ENCODE measurements around the gene BRF1.
A peak's percentile ranks its signal among the peaks of the same experiment; 100 is the strongest.
"Not testable (repeated sequence)": the region's sequence is repeated elsewhere in the genome, so short reads cannot be mapped to it uniquely, and the experiment has no call there.

The BRF1 gene

DNA sequence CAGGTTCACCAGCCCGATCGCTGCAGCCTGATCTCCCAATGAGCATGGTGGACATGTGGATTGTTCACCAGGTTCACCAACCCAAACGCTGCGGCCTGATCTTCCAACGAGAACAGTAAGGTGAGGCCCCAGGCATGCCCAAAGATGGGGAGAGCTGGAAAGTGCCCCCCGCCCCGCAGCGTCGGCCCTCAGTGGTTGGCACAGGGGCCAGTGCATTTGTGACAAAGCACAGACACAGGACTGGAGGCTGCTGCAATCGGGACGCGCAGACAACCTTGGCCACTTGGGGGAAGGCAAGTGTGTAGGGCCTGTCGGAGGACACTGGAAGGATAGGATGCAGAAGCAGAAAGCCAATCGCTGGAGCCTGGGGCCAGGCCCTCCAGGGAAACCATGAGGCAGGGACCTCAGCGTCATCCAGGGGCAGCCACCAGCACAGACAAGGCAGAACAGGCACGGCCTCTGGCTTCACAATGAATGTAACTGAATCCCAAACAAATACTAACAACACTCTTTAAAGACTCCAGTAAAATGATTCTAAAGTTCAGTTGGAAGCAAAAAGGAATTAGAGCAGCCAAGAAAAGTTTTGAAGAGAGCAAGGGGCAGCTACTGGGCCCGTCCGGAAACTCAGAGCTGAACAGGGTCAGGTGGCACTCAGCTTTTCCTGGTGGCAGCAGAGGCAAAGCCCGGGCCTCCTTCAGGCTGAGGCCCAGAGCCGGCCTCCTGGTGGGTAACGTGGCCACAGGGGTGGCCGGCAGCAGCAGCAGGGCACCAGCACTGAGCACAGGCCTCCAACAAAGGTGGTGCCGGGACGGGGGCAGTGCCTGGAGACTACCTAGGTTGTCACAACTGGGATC is 13.3 kb downstream of the BRF1 start:
- no peak for FAIRE-seq

DNA sequence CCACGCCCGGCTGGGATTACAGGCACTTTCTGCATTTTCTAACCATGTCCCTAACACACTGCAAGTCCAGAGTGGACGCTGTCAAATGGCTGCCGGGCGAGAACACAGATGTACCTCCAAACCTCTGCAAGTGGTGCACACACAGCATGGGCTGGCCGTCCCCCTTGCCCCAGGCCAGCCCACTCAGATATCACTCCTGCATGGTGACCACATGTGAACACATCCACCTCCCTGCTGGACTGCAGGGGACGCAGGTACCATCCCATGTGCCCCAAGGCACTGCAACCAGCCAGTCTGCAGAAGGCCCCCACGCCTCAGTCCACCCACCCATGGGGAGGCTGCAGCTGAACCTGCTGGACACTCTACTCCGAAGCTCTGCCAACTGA is 14.0 kb downstream of the BRF1 start:
- FAIRE-seq = no peak

DNA sequence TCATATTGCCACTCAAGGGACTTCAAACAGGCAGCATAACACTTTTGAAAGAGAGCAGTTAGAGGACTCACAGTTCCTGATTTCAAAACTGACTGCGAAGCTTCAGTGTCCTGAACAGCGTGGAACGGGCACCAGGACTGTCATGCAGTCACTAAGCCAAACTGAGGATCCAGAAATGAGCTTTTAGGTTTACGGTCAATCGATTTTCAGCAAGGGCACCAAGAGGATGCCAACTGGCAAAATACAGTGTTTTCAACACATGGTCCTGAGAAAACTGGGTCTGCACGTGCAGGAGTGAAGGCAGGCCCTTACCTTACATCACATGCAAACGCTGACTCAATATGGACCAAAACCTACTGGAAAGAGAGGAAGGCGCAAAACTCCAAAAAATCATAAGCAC is 15.6 kb downstream of the BRF1 start:
- no peak for FAIRE-seq

DNA sequence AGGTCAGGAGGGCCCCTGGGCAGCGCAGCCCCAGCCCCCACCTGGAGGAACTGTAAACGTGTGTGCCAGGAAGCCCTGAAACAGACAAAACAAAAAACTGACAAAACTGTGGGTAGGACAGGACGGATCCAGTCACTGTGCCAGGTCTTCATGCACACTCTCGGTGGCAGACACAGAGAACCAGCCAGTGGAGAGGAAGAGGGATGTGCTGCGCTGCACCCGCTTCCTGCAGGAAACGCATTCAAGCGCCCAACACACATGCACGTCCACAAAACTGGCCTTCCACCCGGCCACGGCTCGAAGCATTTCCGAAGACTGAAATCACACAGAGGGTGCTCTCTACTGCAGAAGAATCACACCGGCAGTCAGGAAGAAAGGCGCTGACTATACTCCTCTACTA is 16.9 kb downstream of the BRF1 start:
- no peak for FAIRE-seq

DNA sequence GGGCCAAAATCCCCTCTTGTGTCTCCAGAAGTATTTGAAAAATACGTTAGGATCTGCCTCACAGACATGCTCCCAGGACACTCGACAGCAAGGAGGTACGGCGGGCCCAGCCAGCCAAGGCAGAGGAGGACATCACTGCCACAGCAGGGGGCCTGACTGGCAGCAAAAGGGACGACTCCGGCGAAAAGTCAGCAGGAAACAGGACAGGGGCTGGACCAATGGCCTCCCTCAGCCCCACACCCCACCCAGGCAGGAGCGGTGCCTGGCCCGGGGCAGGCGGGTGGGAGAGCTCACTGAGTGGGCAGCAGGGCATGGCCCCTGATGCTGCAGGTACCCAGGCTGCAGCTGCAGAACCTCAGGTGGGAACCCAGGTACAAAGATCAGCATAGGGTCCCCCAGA is 17.8 kb downstream of the BRF1 start:
- no peak for FAIRE-seq

DNA sequence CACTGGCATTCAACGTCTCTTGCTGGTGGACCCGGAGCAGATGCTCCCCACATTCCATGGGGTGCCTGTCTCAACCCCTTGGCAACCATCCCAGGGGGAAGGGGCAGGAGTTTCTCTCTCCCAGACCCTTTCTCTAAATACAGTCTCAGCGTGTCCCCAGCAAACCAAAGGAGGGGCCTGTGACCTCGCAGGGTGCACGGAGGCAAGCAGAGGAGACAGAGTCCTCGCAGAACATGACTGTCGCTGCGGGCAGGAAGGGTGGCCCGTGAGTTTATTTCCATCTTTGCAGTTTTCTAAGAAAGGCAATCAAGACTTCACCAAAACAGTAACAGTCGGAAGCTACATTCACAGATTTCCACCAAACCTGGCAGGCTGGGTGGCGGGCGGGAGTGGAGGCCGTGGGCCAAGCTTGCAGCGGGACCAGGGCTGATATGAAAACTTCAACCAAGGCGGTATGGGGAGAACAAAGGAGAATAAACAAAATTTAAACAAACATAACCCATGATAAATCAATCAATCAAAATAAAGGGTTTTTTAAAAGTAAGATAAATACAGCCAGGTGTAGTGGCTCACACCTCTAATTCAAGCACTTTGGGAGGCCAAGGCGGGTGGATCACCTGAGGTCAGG is 18.6 kb downstream of the BRF1 start:
- no peak for FAIRE-seq

DNA sequence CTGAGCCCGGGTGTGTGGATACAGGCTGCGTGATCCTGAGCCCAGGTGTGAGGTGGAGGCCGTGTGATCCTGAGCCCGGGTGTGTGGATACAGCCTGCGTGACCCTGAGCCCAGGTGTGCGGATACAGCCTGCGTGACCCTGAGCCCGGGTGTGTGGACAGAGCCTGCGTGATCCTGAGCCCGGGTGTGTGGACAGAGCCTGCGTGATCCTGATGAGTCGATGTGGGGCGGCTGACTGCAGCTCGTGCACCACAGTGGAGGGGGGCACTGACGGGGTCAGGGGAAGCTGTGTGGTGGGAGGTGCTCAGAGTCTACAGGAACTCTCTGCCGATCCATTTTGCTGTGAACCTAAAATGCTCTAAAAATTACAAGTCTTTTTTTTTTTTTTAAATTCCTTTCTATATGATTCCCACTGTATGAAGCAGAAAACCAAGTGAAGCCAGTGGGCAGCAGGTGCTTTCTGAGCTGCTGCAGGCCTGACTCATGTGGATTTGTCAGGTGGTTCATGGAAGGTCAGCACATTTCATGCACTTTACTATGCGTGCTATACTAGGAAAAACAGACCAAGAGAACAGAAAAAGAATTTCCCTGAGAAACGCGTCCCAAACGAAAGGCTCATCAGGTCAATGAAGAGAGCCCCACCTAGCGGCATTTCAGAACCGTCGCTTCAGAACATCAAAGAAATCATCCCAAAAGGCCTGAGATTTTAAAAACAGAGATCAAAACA is 19.3 kb downstream of the BRF1 start:
- peak; percentile 22 for FAIRE-seq

DNA sequence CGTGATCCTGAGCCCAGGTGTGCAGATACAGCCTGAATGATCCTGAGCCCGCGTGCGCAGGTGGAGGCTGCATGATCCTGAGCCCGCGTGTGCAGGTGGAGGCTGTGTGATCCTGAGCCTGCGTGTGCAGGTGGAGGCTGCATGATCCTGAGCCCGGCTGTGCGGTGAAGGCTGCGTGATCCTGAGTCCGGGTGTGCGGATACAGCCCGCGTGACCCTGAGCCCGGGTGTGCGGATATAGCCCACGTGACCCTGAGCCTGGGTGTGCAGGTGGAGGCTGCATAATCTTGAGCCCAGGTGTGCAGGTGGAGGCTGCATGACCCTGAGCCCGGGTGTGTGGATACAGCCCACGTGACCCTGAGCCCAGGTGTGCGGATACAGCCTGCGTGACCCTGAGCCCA is 20.3 kb downstream of the BRF1 start:
- no peak for FAIRE-seq

DNA sequence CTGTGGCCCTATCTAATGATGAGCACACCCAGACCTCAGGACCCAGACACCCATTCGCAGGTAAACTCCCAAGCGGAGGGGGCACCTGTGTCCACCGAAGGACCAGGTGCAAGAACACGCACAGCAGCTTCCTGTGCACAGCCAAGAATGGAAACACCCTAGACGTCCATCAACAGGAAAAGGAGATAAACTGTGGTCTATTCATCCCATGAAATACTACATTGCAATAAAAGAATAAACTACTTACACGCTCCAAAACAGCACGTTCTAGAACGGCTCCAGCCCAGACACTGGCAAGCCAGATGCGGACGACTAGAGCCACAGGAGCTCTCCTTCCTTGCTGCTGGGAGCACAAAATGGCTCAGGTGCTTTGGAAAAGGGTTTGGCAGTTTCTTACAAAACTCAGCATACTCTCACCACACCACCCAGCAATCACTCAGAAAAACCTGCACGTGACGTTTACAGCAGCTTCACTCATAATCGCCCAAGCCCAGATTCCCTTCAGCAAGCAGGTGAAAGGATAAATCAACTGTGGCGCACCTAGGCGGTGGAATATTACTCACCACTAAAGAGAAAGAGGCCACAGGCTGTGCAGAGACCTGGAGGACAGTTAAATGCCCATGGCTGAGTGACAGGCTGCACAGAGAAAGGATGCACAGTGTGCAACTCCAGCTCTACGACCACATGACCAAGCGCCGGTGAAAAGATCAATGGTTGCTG is 21.0 kb downstream of the BRF1 start:
- no peak for FAIRE-seq

DNA sequence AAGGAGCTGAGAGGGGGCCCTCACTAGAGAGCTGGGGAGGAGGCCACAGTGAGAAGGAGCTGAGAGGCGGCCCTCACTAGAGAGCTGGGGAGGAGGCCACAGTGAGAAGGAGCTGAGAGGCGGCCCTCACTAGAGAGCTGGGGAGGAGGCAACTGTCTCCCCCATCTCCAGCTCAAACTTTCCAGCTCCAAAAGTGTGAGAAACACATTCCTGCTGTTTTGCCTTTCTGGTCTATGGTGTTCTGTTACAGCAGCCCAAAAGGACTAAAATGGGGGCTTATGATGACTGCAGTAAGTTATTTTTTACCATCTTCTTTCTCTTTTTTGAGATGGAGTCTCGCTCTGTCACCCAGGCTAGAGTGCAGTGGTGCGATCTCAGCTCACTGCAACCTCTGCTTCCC is 23.4 kb downstream of the BRF1 start:
- not testable (repeated sequence) for FAIRE-seq

DNA sequence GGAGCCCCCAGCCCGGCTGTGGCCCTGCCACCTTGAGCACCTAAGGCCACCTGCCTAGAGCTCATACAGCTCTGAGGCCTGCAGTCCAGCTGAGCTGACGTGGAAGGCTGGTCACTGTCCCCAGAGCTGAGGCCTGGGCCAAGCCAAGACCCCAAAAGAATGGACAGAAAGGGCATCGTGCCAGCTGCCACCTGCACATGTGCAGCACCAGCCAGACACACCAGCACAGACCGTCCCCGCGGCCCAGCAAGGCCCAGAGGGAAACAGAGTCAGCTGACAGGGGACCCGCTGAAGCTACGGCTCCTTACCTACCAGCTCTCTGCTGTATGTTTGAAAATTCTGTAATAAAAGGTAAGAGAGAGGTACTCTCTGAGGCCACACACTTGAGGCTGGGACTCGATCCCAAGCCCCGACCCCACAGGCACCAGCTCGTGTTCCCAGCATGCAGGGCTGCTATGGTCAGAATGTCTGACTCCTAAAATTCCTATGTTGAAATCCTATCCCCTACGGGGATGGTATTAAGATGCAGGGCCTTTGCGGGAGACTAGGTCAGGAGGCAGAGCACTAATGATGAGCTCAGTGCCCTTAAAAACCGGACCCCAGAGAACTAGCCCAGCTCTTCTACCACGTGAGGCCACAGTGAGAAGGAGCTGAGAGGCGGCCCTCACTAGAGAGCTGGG is 25.4 kb downstream of the BRF1 start:
- no peak for FAIRE-seq

DNA sequence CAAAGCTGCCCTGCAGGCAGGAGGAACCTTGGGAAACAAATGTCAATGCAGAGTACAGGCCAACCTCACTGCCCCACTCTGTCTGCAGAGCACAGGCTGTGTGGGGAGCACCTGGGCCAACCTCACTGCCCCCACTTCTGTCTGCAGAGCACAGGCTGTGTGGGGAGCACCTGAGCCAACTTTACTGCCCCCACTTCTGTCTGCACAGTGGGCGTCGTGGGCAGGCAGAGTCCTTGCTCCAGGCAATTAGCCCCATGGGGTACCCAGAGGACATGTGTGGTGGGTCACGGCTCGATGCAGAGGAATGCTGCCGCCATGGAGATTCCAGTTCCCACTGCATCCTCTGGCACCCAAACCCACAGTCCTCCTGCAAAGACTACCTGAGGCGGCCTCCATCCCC is 26.2 kb downstream of the BRF1 start:
- FAIRE-seq = no peak

DNA sequence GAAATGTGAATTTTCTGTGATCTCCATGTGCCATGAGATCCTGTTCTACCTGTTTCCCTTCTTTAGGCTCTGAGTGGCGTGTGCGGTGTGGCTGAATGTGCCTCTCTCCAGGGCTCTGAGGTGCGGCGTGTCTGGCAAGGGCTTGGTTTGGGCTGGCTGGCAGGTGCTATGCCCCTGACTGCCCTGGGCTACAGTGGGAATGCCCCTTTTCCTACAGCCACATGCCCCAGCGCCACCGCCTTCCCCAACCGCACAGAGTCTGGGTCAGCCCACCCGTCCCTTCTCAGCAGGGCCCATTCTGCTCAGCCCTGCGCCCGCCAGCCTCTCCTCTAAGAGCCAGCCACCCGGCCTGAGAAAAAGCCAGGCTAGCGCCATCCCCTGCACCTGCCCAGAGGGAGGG is 27.7 kb downstream of the BRF1 start:
- no peak for FAIRE-seq

DNA sequence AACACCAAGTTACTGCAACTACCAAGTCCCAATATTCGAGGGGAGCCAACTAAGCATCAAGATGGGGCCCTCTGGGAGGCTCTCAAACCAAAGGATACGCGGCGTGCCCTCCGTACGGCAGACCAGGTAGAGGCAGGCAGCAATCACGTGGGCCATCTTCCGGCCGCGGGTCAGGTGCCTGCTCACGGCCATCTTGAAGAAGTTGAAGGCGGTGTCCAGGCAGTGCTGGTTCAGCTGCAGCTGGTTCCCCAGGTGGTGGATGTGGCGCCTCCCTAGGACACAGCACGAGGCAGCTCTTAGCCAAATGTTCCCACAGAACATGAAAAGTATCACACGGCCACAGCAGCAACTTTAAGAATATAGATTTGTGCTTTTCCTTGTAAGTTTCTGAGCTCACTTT is 28.2 kb downstream of the BRF1 start:
- no peak for FAIRE-seq

DNA sequence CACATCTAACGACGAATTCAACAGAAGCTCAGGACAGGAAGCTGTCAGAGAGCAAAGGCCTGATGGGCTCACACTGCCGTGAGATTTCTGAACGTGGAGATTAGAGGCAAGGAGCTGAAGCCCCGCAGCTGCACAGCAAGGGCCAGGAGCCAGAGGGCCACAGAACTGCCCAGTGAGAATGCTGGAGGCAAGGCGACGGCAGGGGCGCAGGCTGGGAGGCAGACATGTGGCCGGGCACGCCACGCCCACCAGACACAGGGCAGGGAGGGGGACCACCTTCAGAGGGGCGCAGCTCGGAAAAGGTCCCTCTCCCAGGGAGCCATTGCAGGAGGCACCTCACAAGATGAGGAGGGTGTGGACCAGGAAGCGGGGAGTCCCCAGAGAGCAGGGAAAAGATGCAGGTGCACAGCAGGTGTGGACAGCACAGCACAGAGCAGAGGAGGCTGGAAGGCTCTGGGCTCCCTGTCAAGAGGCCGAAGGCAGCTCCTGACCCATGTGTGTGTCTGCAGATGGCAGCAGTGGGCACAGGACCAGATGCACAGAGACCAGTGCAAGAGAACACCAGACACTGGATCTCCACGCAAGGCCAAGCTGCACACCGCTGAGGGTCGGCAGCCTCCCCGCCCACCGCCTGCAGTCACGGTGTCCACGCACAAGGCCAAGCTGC is 29.4 kb downstream of the BRF1 start:
- FAIRE-seq = no peak

DNA sequence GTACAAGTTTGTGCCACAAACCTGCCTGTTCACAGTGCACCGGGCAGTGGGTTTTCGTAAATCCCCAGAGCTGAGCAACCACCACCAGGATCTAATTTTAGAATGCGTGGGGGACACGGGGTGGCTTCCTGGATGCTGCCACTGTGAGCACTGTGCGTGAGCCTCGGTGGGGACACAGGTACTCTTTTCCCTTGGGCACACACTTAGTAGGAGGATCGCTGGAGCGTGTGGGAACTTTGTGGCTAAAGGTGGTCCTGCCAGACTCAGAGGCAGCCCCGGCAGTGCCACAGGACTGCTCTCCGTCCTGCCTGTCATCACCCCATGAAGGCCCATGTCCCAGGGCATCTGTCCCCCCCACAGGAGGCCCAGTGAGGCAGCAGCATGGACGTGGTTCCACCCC is 31.4 kb downstream of the BRF1 start:
- no peak for FAIRE-seq

DNA sequence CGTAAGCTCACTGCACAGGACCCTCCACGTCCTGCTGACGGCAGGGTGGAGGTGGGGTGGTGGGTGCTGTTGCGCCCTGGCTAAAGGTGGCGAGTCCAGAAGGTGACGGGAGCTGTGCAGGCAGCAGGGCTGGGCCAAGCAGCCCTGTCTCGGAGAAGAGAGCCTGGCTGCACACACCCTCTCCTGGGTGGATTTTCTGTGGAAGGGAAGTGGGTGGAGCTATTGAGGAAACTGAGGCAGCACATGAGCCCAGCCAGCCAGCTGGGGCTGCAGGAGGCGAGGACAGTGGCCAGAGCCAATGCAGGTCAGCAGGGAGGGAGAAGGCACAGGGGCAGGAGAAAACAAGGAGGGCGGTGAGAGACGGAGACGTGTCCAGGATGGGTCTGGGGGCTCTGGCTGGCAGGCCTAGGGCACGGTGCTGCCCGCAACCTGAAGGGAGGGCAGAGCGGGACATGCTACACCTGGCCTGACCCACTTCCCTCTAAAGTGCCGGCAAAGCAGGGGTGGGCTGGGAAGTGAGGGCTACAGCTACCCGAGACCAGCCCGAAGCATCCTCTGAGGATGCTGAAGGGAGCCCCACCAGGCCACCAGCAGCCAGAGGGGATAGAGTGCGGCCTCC is 32.0 kb downstream of the BRF1 start:
- FAIRE-seq = no peak

DNA sequence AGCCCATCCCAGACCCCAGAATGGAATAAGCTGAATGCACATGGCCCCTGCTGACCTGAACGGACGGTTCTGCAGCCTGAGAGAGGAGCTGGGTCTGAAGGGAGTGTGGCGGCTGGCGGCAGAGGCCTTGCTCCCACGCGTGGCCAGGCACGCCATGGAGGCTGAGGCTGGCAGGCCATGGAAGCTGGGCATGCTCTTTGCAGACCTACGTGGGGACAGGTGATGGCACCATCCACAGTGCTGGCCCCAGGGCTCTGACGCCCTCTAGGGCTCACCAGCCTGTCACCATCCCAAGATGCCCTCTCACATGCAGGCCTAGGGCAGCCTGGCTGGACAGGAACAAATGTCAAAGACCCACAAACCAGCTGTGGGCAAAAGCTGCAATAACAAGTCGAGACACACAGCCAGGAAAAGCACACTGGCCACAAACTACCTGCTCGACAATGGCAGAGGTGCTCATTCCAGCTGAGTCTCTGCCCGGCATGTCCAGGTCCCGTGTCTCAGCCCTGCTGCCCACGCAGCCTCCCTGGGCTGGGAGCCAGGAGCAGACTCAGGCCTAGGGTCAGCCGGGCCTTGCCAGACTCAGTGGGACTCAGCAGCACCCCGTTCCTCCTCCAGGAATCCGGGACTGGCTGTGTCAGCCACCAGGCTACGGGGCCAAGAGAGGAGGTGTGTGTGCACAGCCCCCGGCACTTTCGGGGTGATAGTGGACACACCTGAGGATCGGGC is 32.8 kb downstream of the BRF1 start:
- no peak for FAIRE-seq

DNA sequence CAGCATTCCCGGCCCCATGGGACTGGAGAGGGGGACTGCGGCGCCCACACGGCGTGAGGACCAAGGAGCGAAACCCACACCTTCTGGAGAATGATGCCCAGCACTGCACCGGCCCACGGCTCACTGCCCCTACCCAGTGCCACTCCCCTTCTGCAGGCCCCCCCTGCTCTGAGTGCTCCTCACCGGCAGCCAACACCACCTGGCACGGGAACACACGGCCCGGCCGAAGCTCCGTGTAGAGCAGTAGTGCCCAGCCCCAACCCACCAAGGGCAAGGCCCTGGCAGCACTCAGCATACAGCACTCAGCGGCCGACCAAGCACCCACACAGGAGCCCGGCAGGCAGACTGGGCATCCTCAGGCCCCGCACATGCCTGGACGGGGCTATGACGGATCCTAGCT is 39.0 kb downstream of the BRF1 start:
- no peak for FAIRE-seq

DNA sequence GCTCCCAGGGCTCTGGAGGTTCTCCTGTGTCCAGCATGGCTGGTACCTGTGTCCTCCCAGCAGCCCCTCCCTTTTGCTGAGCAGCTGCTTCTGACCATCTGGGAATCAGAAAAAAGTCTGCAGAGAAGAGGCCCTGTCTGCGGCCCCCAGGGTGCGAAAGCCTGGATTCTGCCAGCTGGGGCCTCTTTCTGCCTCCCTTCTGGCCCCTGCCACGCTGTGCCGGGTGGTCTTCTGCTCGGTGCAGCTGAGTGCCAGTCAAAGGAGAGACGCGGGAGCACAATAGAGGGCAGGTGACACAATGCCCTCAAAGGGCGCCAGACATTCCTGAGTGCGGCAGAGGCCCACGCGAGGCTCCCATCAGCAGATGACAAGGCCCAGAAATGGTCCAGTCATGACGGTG is 39.8 kb downstream of the BRF1 start:
- FAIRE-seq = no peak

DNA sequence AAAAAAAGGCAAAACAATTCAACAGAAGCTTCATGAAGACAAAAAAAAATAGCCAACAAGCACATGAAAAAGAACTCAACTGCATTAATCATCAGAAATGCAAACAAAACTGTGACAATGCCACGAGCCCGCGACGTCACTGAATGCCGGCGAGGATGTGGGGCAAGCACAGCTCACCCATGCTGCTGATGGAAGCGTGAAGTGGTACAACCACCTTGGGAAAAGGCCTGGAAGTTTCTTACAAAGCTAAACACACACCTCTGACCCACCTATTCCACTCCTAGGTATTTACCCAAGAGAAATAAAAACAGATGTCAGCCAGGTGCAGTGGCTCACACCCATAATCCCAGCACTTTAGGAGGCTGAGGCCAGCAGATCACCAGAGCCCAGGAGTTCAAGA is 42.0 kb downstream of the BRF1 start:
- FAIRE-seq = no peak

Measured in TTC549 (cell line).